GM13976 (cell line): Measurements from ENCODE around the gene TBC1D2B.

Experiments
- DNase-seq: peaks from one replicate; pipeline ENCODE4 v3.0.0; 2012; ENCODE audit warnings: low spot score
- in situ Hi-C: fragments of 300-500 bp; cut with MboI; formaldehyde crosslinking; loops from one replicate; pipeline ENCODE4 v1.12.0; 2022; ENCODE audit warnings: low sequenced_read_pairs, mixed read lengths, inconsistent platforms; ENCODE audit not compliant: unreplicated experiment
- TF ChIP-seq, protein P1 (sequence below): IDR thresholded peaks from 2 replicates; pipeline ENCODE4 v1.5.1; 2012; ENCODE audit warnings: borderline replicate concordance, mild to moderate bottlenecking; ENCODE audit not compliant: insufficient read depth; ENCODE audit errors: extremely low read depth, missing control alignments, control extremely low read depth

The TBC1D2B gene

DNA sequence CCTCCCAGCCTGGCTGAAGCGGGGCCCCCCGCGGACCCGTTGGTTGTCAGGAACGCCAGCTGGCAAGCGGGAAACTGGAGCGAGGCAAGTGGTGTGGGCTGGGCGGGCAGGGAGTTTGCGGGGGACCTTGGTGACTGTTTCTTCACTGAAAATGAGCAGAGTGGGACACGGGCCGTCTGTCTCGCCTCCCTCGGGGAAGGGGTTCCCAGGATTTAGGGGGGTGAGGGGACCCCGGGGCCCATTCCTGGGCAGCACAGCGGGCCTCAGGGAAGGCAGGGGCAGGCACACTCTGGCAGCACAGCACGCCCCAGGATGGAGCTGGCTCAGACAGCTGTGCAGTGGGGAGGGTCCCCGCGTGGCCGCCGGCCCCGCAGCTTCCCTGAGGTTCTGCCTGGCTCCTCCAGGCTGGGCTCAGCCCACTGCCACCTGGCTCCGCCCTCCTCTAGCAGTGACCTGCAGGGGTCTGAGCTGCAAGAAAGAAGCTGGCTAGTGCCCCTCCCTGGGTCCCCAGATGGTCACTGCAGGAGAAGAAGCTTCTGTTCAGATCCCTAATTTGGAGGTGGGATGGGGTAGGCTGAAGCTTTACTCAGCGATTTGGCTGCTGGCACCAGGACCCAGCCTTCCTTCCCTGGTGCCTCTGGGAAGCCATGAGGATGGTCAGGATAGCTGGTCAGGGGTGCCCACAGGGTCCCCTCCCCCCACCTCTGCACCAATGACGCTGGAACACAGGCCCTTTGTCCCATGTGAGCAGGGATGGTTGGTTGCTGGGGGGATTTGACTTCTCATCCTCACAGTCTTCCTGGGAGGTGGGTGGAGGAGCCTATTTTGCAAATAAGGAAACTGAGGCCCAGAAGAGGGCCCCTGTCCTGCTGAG is 90.4 kb downstream of the TBC1D2B start:
- no peak for DNase-seq
- TF ChIP-seq, protein P1, sequence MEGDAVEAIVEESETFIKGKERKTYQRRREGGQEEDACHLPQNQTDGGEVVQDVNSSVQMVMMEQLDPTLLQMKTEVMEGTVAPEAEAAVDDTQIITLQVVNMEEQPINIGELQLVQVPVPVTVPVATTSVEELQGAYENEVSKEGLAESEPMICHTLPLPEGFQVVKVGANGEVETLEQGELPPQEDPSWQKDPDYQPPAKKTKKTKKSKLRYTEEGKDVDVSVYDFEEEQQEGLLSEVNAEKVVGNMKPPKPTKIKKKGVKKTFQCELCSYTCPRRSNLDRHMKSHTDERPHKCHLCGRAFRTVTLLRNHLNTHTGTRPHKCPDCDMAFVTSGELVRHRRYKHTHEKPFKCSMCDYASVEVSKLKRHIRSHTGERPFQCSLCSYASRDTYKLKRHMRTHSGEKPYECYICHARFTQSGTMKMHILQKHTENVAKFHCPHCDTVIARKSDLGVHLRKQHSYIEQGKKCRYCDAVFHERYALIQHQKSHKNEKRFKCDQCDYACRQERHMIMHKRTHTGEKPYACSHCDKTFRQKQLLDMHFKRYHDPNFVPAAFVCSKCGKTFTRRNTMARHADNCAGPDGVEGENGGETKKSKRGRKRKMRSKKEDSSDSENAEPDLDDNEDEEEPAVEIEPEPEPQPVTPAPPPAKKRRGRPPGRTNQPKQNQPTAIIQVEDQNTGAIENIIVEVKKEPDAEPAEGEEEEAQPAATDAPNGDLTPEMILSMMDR: no peak
- in situ Hi-C loops: no loop called here

DNA sequence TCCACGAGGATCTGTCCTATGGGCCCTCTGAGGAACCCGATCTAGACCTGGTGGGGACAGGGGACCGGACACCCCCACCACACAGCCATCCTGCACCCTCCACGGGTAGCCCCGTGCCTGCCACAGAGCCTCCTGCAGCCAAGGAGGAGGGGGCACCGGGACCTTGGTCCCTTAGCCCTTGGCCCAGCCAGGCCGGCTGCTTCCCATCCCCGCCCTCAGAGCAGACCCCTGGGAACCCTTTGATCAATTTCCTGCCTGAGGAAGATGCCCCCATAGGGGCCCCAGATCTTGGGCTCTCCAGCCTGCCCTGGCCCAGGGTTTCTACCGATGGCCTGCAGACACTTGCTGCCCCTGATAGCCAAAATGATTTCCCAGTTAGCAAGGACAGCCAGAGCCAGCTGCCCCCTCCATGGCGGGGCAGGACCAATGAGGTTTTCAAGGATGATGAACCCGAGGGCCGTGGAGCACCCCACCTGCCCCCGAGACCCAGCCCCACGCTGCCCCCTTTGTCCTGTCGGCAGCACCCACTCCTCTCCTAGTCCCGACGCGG is 91.5 kb downstream of the TBC1D2B start:
- TF ChIP-seq, protein P1: no peak
- DNase-seq: no peak
- in situ Hi-C loops: no loop called here

DNA sequence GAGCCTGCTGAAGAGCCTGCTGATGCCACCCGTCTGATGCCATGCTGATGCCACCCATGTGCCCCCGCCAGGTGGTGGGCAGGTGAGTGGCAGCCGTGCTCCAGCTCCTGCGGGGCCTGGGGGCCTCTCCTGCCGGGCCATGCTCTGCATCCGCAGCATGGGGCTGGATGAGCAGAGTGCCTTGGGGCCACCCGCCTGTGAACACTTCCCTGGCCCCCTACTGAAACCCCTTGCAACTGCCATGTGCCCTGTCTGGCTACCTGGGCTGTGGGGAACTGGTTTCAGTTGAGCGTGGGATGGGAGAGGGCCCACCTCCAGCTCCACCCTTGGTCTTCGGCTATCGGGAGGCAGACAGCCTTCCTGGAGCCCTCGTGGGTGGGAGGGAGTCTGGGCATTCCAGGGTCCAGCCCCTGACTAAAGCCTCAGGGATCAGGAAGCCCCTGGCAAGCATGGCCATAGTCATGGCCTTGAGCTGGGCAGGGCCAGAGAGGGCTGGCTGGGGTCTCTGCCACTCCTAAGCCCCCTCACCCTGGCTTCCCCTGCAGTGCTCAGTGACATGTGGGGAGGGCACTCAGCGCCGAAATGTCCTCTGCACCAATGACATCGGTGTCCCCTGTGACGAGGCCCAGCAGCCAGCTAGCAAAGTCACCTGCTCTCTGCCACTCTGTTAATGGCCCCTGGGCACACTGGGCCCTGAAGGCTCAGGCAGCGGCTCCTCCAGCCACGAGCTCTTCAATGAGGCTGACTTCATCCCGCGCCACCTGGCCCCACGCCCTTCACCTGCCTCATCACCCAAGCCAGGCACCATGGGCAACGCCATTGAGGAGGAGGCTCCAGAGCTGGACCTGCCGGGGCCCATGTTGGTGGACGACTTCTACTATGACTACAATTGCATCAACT is 92.2 kb downstream of the TBC1D2B start:
- TF ChIP-seq, protein P1: no peak
- DNase-seq: no peak
- in situ Hi-C loops: no loop called here

DNA sequence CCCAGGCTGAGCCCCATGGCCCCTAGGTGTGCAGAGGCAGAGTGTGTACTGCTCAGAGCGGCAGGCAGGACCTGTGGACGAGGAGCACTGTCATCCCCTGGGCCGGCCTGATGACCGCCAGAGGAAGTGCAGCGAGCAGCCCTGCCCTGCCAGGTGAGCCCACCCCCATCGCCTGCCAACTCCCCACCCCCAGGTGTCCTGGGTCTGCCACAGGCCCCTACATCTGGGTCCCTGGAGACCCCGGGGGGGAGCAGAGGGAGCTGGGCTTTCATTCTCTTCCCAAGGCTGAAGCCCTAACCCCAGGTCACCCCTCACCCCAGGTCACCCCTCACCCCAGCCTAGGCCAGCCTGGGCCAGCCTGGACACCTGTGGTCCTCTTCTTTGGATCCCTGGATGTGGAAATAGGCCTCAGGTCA is 93.1 kb downstream of the TBC1D2B start:
- in situ Hi-C loops: no loop called here
- TF ChIP-seq, protein P1: no peak
- DNase-seq: no peak

DNA sequence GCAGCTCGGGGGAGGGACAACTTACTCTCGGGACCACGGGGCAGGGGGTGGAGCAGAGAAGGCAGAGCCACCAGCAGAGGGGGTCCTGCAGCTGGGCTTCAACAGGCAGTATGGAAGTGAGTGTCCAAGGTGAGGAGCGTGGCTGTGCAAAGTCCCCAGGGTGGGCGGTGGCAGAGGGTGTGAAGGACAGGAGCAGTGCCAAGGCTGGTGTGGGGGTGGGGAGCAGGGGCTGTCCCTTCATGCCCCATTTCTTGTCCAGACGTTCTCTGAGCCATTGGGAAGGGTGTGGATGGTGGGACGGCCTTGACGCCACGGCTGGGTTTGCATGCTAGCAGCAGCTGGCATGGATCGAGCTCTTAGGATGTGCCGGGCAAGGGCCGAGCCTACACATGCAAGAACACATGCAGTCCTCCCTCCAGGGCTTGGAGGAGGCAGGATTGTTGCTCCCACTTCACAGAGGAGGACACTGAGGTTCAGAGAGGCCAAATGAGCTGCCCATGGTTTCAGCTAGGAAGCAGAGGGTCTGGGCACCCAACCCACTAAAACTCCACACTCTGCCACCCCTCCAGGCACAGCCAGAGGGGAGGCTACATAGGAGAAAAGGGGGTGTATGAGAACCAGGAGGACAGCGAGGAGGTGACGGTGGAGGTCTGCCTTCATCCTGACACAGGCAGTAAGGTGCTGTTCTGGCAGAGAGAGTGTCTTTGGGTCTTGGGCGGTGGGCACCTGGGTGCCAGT is 93.6 kb downstream of the TBC1D2B start:
- TF ChIP-seq, protein P1: no peak
- DNase-seq: no peak
- in situ Hi-C loops: no loop called here

DNA sequence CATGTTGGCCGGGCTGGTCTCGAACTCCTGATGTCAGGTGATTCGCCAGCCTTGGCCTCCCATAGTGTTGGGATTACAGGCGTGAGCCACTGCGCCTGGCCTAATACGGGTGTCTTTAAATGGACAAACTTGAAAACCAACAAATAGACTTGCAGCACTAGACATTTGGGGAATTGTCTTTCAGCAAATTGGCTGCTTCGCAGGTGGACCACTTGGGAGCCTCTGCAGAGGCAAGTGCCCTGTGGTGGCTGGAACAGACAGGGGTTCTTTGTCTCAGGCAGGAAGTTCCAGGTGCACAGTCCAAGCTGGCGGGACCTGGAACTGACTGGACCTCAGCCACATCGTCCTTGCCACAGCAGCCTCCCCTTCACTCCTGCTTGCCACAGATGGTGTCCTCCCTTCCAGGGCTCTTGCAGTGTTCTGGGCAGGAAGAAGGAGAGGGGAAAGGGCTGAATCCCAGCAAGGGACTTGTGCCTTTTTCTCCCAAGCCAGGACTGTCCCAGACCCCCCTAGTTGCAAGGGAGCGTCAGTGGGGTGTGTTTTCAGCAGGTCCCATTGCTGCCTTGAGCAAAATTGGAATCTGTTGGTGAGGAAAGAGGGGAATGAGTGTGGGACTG is 94.3 kb downstream of the TBC1D2B start:
- DNase-seq: no peak
- in situ Hi-C loops: no loop called here
- TF ChIP-seq, protein P1: no peak
